ENCODE measurements around the gene PHACTR3.

DNA sequence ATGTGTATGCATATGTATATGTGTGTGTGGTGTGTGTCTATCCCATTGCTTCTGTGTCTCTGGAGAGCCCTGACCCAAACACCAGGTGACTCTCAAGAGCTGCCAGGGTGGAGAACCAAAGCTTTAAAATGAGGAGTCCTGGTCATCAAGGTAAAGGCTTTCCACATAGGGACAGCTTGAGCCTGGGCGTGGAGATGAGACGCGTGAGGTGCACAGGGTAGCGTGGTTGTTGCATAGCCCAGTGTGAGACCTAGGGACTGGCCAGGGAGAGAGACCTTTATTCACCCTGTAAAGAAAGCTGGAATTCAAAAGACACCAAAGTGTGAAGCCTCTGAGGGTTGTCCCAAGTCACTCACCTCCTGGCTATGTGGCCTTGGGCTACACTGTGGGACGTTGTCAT, 180.0 kb downstream of the PHACTR3 start:
- TF ChIP-seq, protein P1, sequence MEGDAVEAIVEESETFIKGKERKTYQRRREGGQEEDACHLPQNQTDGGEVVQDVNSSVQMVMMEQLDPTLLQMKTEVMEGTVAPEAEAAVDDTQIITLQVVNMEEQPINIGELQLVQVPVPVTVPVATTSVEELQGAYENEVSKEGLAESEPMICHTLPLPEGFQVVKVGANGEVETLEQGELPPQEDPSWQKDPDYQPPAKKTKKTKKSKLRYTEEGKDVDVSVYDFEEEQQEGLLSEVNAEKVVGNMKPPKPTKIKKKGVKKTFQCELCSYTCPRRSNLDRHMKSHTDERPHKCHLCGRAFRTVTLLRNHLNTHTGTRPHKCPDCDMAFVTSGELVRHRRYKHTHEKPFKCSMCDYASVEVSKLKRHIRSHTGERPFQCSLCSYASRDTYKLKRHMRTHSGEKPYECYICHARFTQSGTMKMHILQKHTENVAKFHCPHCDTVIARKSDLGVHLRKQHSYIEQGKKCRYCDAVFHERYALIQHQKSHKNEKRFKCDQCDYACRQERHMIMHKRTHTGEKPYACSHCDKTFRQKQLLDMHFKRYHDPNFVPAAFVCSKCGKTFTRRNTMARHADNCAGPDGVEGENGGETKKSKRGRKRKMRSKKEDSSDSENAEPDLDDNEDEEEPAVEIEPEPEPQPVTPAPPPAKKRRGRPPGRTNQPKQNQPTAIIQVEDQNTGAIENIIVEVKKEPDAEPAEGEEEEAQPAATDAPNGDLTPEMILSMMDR (IDR thresholded peaks at IDR 0.05) = no peak
- no peak for TF ChIP-seq POLR2A (IDR thresholded peaks at IDR 0.05)

Data from tibial nerve (tissue), 3 donors.